OCI-LY1 (cell line): ENCODE data around the gene TCHP.

Experiments used
- H2AFZ ChIP-seq: fragments of 200-600 bp; sonication (generic), shearing (Covaris generic); 2 replicates; pipeline ENCODE4 v1.6.0; 2014; ENCODE audit warnings: antibody characterized with exemption, mild to moderate bottlenecking, low read length
- H3F3A ChIP-seq: fragments of 200-600 bp; sonication (generic), shearing (Covaris generic); 2 replicates; pipeline ENCODE4 v1.6.0; 2014; ENCODE audit warnings: mild to moderate bottlenecking, antibody characterized with exemption, low read length, moderate library complexity; ENCODE audit not compliant: insufficient read depth
- H3K27ac ChIP-seq: fragments of 200-600 bp; sonication (generic); 2 replicates; pipeline ENCODE4 v1.5.1; 2014; ENCODE audit warnings: low read length, mixed run types, mild to moderate bottlenecking, low read depth; ENCODE audit not compliant: poor library complexity, severe bottlenecking
- H3K27me3 ChIP-seq: fragments of 200-600 bp; sonication (generic); 2 replicates; pipeline ENCODE4 v1.6.0; 2014; ENCODE audit warnings: antibody characterized with exemption, mild to moderate bottlenecking, low read length, moderate library complexity; ENCODE audit not compliant: insufficient read depth
- H3K36me3 ChIP-seq: fragments of 200-600 bp; sonication (generic); 2 replicates; pipeline ENCODE4 v1.6.1; 2014; ENCODE audit warnings: mild to moderate bottlenecking, antibody characterized with exemption, low read length, moderate library complexity, mixed read lengths; ENCODE audit not compliant: insufficient read depth
- H3K4me1 ChIP-seq: fragments of 200-600 bp; sonication (generic); 2 replicates; pipeline ENCODE4 v1.5.1; 2014; ENCODE audit warnings: mild to moderate bottlenecking, low read length, moderate library complexity; ENCODE audit not compliant: insufficient read depth, severe bottlenecking
- H3K4me2 ChIP-seq: fragments of 200-600 bp; sonication (generic), shearing (Covaris generic); 2 replicates; pipeline ENCODE4 v1.6.1; 2014; ENCODE audit warnings: low read length
- H3K4me3 ChIP-seq: fragments of 200-600 bp; sonication (generic); 2 replicates; pipeline ENCODE4 v1.5.1; 2014; ENCODE audit warnings: low read length, low read depth, mild to moderate bottlenecking, mixed read lengths; ENCODE audit not compliant: poor library complexity, severe bottlenecking
- H3K79me2 ChIP-seq: fragments of 200-600 bp; shearing (Covaris generic); 2 replicates; pipeline ENCODE4 v1.6.1; 2016; ENCODE audit warnings: mixed run types, low read length, mixed read lengths; ENCODE audit not compliant: insufficient read depth
- H3K9ac ChIP-seq: fragments of 200-600 bp; sonication (generic), shearing (Covaris generic); 2 replicates; pipeline ENCODE4 v1.6.1; 2014; ENCODE audit warnings: mild to moderate bottlenecking, low read length, mixed read lengths
- H3K9me2 ChIP-seq: fragments of 200-600 bp; sonication (generic), shearing (Covaris generic); 2 replicates; pipeline ENCODE4 v1.6.1; 2014; ENCODE audit warnings: low read depth, mild to moderate bottlenecking, low read length, mixed read lengths
- H3K9me3 ChIP-seq: fragments of 200-600 bp; shearing (Covaris generic); 2 replicates; pipeline ENCODE4 v1.6.1; 2014; ENCODE audit warnings: low read length, mixed read lengths
- H4K20me1 ChIP-seq: fragments of 200-600 bp; sonication (generic), shearing (Covaris generic); 2 replicates; pipeline ENCODE4 v1.6.0; 2016; ENCODE audit warnings: mild to moderate bottlenecking, low read length; ENCODE audit not compliant: insufficient read depth
- EZH2 ChIP-seq: fragments of 200-600 bp; sonication (generic), shearing (Covaris generic); IDR thresholded peaks from 2 replicates; pipeline ENCODE4 v1.8.0; 2017; ENCODE audit warnings: borderline replicate concordance, mixed run types, mild to moderate bottlenecking, antibody characterized with exemption, low read length, moderate library complexity, mixed read lengths
- TF ChIP-seq, protein P1 (sequence below): fragments of 200-600 bp; sonication (generic), shearing (Covaris generic); IDR thresholded peaks from 2 replicates; pipeline ENCODE4 v1.5.1; 2017; ENCODE audit warnings: mild to moderate bottlenecking, antibody characterized with exemption, low read length, moderate library complexity, mixed read lengths

The TCHP gene

DNA sequence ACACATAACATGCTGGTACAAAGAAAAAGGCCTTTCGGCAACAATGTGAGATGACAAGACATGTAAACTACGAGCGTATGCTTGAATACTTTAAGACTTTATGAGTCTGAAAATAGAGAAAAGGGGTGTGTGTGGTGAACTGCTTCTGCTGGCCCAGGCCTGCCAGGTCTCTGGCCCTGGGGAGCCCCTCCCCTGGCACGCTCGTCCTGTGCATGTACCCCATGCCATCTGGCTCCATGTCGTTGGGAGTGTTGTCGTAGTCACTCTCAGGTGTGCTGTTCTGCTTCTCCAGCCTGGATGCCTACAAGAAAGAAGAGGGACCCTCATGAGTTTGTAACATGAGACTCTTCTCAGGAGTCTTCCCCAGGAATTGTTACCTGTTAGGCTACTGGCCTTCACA lies 38.9 kb downstream of the TCHP start:
- Histone ChIP-seq H3K4me2 (no peak overlapping the region), H3K9me2 (no peaks in the 10 kb centered on the region), H4K20me1 (no peaks in the 10 kb centered on the region), H3K4me3 (no peak overlapping the region), H3K27ac (no peak overlapping the region), H3K27me3 (no peaks in the 10 kb centered on the region), H3K36me3 (peaks cover 27% of the 10 kb centered on the region), H3K9ac (no peak overlapping the region), H2AFZ (no peak overlapping the region), H3K79me2 (no peaks in the 10 kb centered on the region), H3K4me1 (no peaks in the 10 kb centered on the region), H3F3A (no peaks in the 10 kb centered on the region), H3K9me3 (no peaks in the 10 kb centered on the region)
- TF ChIP-seq, protein P1, sequence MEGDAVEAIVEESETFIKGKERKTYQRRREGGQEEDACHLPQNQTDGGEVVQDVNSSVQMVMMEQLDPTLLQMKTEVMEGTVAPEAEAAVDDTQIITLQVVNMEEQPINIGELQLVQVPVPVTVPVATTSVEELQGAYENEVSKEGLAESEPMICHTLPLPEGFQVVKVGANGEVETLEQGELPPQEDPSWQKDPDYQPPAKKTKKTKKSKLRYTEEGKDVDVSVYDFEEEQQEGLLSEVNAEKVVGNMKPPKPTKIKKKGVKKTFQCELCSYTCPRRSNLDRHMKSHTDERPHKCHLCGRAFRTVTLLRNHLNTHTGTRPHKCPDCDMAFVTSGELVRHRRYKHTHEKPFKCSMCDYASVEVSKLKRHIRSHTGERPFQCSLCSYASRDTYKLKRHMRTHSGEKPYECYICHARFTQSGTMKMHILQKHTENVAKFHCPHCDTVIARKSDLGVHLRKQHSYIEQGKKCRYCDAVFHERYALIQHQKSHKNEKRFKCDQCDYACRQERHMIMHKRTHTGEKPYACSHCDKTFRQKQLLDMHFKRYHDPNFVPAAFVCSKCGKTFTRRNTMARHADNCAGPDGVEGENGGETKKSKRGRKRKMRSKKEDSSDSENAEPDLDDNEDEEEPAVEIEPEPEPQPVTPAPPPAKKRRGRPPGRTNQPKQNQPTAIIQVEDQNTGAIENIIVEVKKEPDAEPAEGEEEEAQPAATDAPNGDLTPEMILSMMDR: no peak
- no peak for TF ChIP-seq EZH2

DNA sequence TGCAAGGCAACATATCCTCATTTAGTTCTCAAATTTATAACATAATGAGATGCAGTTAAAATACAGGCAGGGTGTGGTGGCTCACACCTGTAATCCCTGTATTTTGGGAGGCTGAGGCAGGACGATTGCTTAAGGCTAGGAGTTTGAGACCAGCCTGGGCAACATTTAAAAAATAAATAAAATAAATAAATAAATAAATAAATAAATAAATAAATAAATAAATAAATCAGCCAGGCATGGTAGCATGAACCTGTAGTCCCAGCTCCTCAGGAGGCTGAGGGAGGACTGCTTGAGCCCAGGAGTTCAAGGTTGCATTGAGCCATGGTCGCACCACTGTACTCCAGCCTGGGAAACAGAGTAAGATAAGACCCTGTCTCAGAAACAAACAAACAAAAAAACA lies 39.4 kb downstream of the TCHP start:
- Histone ChIP-seq H3K9ac (no peak overlapping the region), H3K4me2 (no peak overlapping the region), H3K4me1 (no peaks in the 10 kb centered on the region), H4K20me1 (no peaks in the 10 kb centered on the region), H3F3A (no peaks in the 10 kb centered on the region), H3K27me3 (no peaks in the 10 kb centered on the region), H3K79me2 (no peaks in the 10 kb centered on the region), H3K9me2 (no peaks in the 10 kb centered on the region), H2AFZ (no peak overlapping the region), H3K36me3 (peaks cover 27% of the 10 kb centered on the region), H3K4me3 (no peak overlapping the region), H3K27ac (no peak overlapping the region), H3K9me3 (no peaks in the 10 kb centered on the region)
- TF ChIP-seq, protein P1: no peak
- no peak for TF ChIP-seq EZH2

DNA sequence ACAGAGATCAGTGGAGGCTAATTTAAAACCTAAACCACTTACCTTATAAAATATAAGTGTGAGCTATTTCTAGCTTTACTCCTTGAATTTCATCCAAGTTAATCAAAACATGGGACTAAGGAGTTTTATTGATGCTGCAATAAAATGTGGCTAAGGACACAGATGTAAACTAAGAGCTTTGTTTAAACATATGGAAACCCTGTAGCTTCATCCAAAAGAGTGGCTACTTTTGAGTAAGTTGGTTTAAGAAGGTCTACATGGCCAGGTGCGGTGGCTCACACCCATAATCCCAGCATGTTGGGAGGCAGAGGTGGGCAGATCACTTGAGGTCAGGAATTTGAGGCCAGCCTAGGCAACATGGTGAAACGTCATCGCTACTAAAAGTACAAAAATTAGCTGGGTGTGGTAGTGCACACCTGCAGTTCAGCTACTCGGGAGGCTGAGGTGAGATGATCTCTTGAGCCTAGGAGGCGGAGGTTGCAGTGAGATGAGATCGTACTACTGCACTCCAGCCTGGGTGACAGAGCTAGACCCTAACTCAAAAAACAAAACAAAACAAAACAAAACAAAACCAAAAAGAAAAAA lies 40.4 kb downstream of the TCHP start:
- no peaks in the 10 kb centered on the region for H3K27me3 ChIP-seq
- H3F3A ChIP-seq: no peaks in the 10 kb centered on the region
- no peaks in the 10 kb centered on the region for H3K9me2 ChIP-seq
- no peak overlapping the region for H3K4me2 ChIP-seq
- no peak overlapping the region for H3K27ac ChIP-seq
- no peaks in the 10 kb centered on the region for H3K9me3 ChIP-seq
- H3K4me3 ChIP-seq: no peak overlapping the region
- no peaks in the 10 kb centered on the region for H3K4me1 ChIP-seq
- no peaks in the 10 kb centered on the region for H3K79me2 ChIP-seq
- no peaks in the 10 kb centered on the region for H4K20me1 ChIP-seq
- no peak overlapping the region for H2AFZ ChIP-seq
- TF ChIP-seq, protein P1: no peak
- TF ChIP-seq EZH2: no peak
- H3K36me3 ChIP-seq: peaks cover 35% of the 10 kb centered on the region
- no peak overlapping the region for H3K9ac ChIP-seq
